Central memory CD4-positive, alpha-beta T cell (primary cell): ENCODE data around the gene WDR86.

Source experiments
- DNase-seq: peaks from one replicate; pipeline ENCODE4 v3.0.0; 2022
- total RNA-seq, 3 experiments: gene quantifications; one replicate each; lab custom pipeline; 2026; lab: John Stamatoyannopoulos, UW

WDR86 gene
- 0.56 to 9.5 (median 3.4) reads per million in 3 experiments for total RNA-seq

DNA sequence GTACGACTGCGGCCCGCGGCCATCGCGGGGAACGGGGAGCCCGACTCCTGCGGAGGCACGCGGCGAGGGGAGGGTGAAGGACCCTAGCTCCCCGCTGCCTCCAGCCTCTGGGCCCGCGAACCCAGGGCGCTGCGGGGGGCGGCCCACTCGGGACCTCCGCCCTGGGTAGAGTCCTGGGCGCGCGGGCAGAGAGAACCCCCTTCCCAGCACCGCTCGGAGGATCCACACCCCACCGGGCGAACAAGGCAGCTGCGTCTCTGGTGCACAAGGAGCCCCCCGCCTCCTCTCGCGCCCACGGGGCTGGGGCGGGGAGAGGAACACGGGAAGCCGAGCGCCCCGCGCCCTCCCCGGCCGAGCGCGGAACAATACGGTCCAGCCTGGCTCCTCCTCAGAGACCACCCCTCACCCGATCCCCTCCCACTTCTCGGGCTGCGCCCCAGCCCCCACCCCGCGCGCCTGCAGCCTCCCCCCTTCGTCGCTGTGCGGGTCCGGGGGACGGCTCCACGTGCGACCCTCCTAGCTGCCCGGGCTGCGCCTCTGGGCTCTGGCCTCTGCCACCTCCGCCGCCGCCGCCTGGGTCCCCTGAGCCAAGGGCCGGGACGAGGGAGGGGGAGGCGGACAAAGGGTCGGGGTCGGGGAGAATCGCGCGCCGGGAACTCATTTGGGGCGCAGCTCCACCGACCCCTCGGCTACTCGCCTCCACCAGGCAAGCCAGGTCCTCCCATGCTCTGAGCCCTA, at the start of gene WDR86:
Gene WDR86 (minus strand): TSS at position 372 of the 738 bp plus-strand sequence. CDS start 449 bp downstream, outside the sequence.
- peak; percentile 49 for DNase-seq

GRCh38 chr7:151457534-151457933, 47.7 kb upstream of the WDR86 start:
- no peak for DNase-seq

- DNase-seq = no peak
These were observed 46.9 kb upstream of the WDR86 start for GRCh38 chr7:151456782-151457181.

DNA sequence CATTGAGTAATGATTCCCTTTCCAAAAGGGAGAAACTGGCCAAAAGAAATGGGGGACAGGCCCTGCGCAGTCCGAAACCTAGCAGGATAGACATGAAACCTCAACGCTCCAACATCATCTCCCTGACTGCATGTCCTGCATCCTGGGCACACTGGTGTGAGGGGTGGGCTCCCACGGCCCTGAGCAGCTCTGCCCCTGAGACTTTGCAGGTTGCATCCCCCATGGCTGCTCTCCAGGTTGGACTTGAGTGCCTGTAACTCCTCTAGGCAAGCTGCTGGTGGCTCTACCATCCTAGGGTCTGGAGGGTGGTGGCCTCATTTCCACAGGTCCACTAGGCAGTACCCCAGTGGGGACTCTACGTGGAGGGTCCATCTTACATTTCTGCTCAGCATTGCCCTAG, 46.4 kb upstream of the WDR86 start:
- DNase-seq = no peak

DNA sequence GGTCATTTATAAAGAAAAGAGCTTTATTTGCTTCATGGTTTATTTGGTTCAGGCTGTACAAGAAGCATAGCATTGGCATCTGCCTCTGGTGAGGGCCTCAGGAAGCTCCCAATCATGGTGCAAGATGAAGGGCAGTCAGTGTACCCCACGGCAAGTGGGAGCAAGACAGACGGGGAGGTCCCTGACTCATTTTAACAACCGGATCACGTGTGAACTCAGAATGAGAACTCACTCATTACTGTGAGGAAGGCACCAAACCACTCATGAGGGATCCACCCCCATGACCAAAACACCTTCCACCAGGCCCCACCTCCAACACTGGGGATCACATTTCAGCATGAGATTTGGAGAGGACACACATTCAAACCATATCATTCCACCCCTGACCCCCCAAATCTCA, 45.9 kb upstream of the WDR86 start:
- DNase-seq = no peak

GRCh38 chr7:151454932-151455530, 45.2 kb upstream of the WDR86 start:
- DNase-seq = no peak

DNA sequence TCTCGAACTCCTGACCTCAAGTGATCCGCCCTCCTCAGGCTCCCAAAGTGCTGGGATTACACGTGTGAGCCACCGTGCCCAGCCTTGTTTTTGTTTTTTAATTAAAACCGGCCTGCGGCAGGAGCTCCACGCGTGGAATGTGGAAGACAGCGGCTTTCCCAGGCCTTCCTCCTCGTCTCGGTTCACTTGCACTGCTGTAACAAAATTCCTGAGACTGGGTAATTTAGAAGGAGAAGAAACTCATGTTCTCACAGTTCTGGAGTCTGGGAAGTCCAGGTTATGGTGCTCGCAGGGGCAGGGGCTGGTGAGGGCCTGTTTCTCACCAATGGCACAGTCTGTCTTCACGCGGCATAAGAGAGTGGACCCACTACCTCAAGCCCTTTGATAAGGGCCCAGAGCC, 44.5 kb upstream of the WDR86 start:
- no peak for DNase-seq

GRCh38 chr7:151453326-151453791, 43.5 kb upstream of the WDR86 start:
- DNase-seq = peak; percentile 19

- DNase-seq = no peak
These were observed 43.0 kb upstream of the WDR86 start for GRCh38 chr7:151452680-151453325.

GRCh38 chr7:151451626-151452571, 42.1 kb upstream of the WDR86 start:
- DNase-seq = no peak

DNA sequence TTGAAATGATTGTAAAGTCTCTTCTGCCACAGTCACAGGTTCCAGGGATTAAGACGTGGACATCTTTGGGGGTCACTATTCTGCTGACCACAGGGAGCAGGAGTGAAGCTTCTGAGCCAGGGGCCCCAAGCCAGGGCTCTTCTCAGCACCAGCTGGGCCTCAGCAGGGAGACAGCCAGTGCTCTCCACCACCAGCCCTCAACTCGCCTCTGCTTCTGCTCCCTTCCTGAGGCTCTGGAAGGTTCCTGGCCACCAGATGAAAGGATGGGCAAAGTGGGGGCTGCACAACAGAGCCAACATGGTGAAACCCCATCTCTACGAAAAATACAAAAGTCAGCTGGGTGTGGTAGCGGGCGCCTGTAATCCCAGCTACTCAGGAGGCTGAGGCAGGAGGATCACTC, 41.3 kb upstream of the WDR86 start:
- DNase-seq = no peak

DNA sequence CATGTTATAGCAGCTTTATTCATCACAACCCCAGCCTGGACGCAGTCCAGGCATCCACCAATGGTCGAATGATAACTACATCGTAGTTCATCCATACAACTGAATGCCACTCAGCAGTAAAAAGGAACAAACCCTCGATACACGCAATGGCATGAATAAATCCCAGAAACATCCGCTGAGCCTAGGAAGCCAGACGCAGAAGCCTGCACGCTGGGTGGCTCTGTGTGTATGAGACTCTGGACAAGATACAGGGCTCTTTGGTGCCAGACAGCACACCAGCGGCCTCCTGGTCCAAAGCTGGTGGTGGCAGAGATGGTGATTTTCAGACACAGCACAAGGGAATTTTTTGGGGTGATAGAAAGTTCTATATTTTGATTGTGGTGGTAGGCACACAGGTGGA, 40.2 kb upstream of the WDR86 start:
- DNase-seq = no peak

GRCh38 chr7:151448261-151449252, 38.7 kb upstream of the WDR86 start:
- peak; percentile 78 for DNase-seq

DNA sequence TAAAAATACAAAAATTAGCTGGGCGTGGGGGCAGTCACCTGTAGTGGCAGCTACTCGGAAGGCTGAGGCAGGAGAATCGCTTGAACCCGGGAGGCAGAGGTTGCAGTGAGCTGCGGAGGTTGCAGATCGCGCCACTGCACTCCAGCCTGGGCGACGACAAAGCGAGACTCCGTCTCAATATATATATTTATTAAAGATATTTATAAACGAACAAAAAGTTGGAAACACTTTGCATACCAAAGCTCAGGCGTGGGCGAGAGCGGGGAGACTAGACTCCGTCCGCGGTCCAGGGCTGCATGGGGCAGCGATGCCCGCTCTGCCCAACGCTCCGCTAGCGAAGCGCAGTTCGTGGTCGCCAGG, 38.0 kb upstream of the WDR86 start:
- no peak for DNase-seq

DNA sequence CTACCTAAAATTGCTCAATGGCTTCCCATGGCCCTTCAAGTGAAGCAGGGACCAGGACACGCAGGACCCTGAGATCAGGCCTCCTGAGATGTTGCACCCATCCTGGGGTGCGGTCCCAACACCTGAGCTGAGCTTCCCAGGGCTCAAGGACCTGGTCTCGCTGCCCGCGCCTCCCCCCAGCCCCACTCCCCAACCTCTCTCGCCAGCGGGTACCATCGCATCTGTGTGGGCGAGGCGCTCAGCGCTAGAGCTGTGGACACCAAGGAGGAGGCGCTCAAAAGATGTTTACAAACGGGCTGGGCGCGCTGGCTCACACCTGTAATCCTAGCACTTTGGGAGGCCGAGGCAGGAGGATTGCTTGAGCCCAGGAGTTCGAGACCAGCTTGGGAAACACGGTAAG, 37.5 kb upstream of the WDR86 start:
- no peak for DNase-seq

DNA sequence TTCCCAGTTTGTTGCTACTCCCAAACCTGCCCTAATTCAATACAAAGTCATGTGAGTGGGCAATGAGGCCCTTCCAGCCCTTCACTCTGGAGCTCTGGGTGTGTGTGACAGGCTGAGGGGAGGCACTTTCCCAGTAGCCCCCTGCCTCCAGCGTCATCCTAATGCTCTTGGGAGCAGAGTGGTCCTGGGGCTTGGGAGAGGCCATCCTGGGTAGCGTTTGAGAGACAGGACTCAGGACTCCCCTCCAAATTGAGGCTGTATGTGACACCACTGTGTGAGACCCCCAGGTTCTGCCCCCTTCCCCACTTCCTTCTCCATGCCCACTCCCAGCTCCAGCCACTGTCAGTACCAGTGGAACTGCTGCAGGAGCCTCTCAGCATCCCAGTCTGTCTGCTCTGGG, 36.6 kb upstream of the WDR86 start:
- DNase-seq = no peak

DNA sequence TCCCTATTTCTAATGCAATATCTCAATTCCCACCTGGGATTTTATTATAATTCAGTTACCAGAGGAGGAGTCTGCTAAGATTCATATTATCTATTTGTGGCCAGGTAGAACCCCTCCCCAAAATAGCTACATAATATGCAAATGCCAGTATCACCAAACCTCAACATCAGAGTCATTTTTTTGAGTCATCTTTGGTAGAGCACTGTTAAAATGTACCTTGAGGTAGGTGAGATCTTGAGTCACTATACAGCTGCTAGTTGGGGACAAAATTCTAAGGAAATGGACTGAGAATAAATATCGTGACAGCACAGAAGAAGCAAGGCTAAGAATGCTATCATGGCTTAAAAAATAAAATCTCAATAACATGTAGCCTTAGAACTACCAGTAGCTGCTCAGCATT, 34.8 kb upstream of the WDR86 start:
- no peak for DNase-seq

DNA sequence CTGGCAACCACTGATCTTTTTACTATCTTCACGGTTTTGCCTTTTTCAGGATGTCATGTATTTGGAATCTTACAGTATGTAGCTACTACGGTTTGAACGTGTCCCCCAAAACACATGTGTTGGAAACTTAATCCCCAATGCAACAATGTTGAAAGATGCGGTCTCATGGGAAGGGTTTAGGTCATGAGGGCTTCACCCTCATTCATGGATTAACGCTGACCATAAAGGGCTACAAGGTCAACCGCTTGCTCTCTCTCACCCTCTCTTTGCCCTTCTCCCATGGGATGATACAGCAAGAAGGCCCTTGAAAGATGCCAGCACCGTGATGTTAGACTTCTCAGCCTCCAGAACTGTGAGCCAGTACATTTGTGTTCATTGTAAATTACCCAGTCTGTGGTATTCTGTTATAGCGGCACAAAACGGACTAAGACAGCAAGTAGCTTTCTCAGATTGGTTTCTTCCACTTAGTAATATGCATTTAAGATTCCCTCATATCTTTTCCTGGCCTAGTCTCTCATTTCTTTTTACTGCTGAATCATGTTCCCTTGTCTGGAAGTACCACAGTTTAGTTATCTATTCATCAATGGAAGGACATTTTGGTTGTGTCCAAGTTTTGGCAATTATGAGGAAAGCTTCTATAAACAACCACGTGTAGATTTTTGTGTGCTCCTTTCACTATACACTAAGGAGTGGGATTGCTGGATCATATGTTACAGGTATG, 33.1 kb upstream of the WDR86 start:
- no peak for DNase-seq

DNA sequence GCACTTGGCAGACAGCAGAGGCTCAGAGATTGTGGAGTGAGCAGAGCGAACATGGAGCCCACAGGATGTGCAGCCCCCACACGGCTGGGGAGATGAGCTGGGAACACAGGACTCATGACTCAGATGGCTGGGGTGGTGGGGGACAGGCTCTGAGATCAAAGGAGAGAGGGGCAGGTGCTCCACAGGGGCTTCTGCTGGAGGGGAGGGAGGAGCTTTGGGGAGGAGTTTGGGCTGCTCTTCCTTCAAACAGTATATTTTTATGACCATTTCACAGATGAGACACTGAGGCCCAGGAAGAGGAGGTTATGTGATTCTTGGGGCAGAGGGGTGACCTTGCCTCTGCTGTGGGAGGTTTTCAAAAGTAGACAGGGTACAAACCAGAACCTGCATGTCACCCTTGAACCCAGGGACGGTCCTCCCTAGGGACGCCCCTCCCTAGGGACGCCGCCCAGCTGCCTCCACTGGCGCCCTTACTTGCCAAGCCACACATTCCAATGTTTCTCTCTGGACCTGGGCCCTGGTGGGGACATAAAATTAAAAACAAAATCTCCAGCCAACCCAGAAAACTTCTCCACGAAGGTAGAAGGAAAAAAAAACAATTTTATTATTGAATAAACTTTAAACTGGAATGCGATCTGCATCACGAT, 31.1 kb upstream of the WDR86 start:
- DNase-seq = no peak
